ENCODE data around the gene BTBD18.

GRCh38 chr11:57744357-57744756 lies 7.3 kb downstream of the BTBD18 start:
- TF ChIP-seq POLR2A (IDR thresholded peaks at IDR 0.05; ENCODE audit: low read length) (no peak), GATA1 (IDR thresholded peaks at IDR 0.05; ENCODE audit: low read depth, low read length) (no peak)
